HCT116 (cell line): ENCODE measurements around the gene MED27. TPM values are rescaled to one million over a fixed set of nuclear protein-coding genes. Genes with fewer than 3 reads are reported as not detected.

Experiments used
- ATAC-seq: fragments of 200-7000 bp; cut with Tn5 transposase; 2 replicates; pipeline ENCODE4 v1.9.1; 2020; ENCODE audit warnings: mild to moderate bottlenecking, moderate library complexity
- BruUV-seq: library from RNA; stranded (reverse); fragments of 400-500 nt; replicated peaks from 2 replicates; lab custom pipeline; 2021; lab: Mats Ljungman, UMichigan
- CTCF ChIA-PET: fragments of 300-600 bp; sonication (Branson Sonifier 250); formaldehyde crosslinking; loops from one replicate; lab custom pipeline; 2021; ENCODE audit warnings: antibody characterized with exemption; lab: Charles Lee
- POLR2A ChIA-PET: fragments of 300-600, 350-600 bp; sonication (Branson Sonifier 250); formaldehyde crosslinking; loops from one replicate; lab custom pipeline; 2021; ENCODE audit warnings: antibody characterized with exemption; lab: Charles Lee
- RAD21 ChIA-PET, 2 experiments: fragments of 300-600 bp; sonication (Branson Sonifier 250); formaldehyde crosslinking; loops; one replicate each; lab custom pipeline; 2023; ENCODE audit warnings: low total read pairs in 2 of 2; ENCODE audit not compliant: uncharacterized antibody in 2 of 2, unreplicated experiment in 2 of 2, low non-redundant PET in 1 of 2; lab: Charles Lee
- DNase-seq: peaks from one replicate; pipeline ENCODE4 v3.0.0-alpha.2; 2010; ENCODE audit warnings: low read depth, low spot score
- H2AFZ ChIP-seq: fragments of 200-600 bp; shearing (Covaris generic), sonication (generic); 2 replicates; pipeline ENCODE4 v1.6.1; 2017; ENCODE audit warnings: low read depth, mixed run types, mixed read lengths, antibody characterized with exemption, low read length; ENCODE audit not compliant: poor library complexity, severe bottlenecking
- H3K27ac ChIP-seq: 2 replicates; pipeline ENCODE4 v1.5.1; 2012; ENCODE audit warnings: low read depth, low read length
- H3K27me3 ChIP-seq: fragments of 200-600 bp; sonication (generic); 2 replicates; pipeline ENCODE4 v1.6.1; 2016; ENCODE audit warnings: mixed run types, low read length, mixed read lengths; ENCODE audit not compliant: insufficient read depth
- H3K36me3 ChIP-seq, 2 experiments: fragments of 200-500 bp in 1 of 2; fragments of 200-600 bp in 1 of 2; sonication (Bioruptor generic) in 1 of 2; sonication (generic) in 1 of 2; 2 replicates each; pipeline versions ENCODE4 v1.5.1 to v1.6.1; 2014 to 2016; ENCODE audit warnings: low read length in 2 of 2, inconsistent platforms in 1 of 2, mixed read lengths in 1 of 2, mixed run types in 1 of 2; ENCODE audit not compliant: insufficient read depth in 2 of 2, control insufficient read depth in 1 of 2
- H3K4me1 ChIP-seq, 2 experiments: fragments of 200-600 bp in 1 of 2; sonication (generic) in 1 of 2; 2 replicates each; pipeline versions ENCODE4 v1.5.1 to v1.6.1; 2012 to 2017; ENCODE audit warnings: low read length in 2 of 2, inconsistent platforms in 1 of 2, mild to moderate bottlenecking in 1 of 2, mixed read lengths in 1 of 2, mixed run types in 1 of 2, moderate library complexity in 1 of 2; ENCODE audit not compliant: insufficient read depth in 2 of 2, control insufficient read depth in 1 of 2
- H3K4me2 ChIP-seq: fragments of 200-600 bp; sonication (generic); 2 replicates; pipeline ENCODE4 v1.6.1; 2017; ENCODE audit warnings: mixed run types, low read length, mixed read lengths
- H3K4me3 ChIP-seq, 2 experiments: fragments of 200-600 bp in 1 of 2; sonication (generic) in 1 of 2; replicated peaks in 1 of 2; 2 replicates each; pipeline ENCODE4 v1.5.1; 2011 to 2016; ENCODE audit warnings: low read length in 2 of 2, control low read depth in 1 of 2, low read depth in 1 of 2, mild to moderate bottlenecking in 1 of 2, mixed read lengths in 1 of 2, mixed run types in 1 of 2
- H3K79me2 ChIP-seq: fragments of 200-600 bp; sonication (generic); 2 replicates; pipeline ENCODE4 v1.6.1; 2017; ENCODE audit warnings: mild to moderate bottlenecking, mixed run types, low read length, moderate library complexity, mixed read lengths; ENCODE audit not compliant: insufficient read depth
- H3K9ac ChIP-seq: fragments of 200-600 bp; sonication (generic); 2 replicates; pipeline ENCODE4 v1.6.1; 2016; ENCODE audit warnings: low read length, mixed read lengths
- H3K9me2 ChIP-seq: fragments of 200-600 bp; sonication (generic), shearing (Covaris generic); 2 replicates; pipeline ENCODE4 v1.6.1; 2017; ENCODE audit warnings: mixed run types, mild to moderate bottlenecking, moderate library complexity; ENCODE audit not compliant: insufficient read depth
- H3K9me3 ChIP-seq, 2 experiments: fragments of 200-500 bp in 1 of 2; fragments of 200-600 bp in 1 of 2; sonication (Bioruptor generic) in 1 of 2; sonication (generic) in 1 of 2; 2 replicates each; pipeline ENCODE4 v1.6.1; 2014 to 2017; ENCODE audit warnings: low read length in 2 of 2, mixed read lengths in 2 of 2, inconsistent platforms in 1 of 2, low read depth in 1 of 2, mild to moderate bottlenecking in 1 of 2, mixed run types in 1 of 2, moderate library complexity in 1 of 2; ENCODE audit not compliant: control insufficient read depth in 1 of 2, insufficient read depth in 1 of 2
- H4K20me1 ChIP-seq: fragments of 200-600 bp; sonication (generic), shearing (Covaris generic); 2 replicates; pipeline ENCODE4 v1.6.1; 2017; ENCODE audit warnings: mixed run types, mild to moderate bottlenecking, moderate library complexity; ENCODE audit not compliant: insufficient read depth
- CEBPB ChIP-seq: IDR thresholded peaks from 2 replicates; pipeline ENCODE4 v1.6.1; 2012; ENCODE audit warnings: low read depth
- EGR1 ChIP-seq: IDR thresholded peaks from 2 replicates; pipeline ENCODE4 v1.6.1; 2012; ENCODE audit warnings: low read depth
- EZH2phosphoT487 ChIP-seq: fragments of 200-600 bp; IDR thresholded peaks from 2 replicates; pipeline ENCODE4 v1.6.1; 2018; ENCODE audit warnings: antibody characterized with exemption, borderline replicate concordance
- JUND ChIP-seq: IDR thresholded peaks from 2 replicates; pipeline ENCODE4 v1.6.1; 2012
- POLR2A ChIP-seq: IDR thresholded peaks from 2 replicates; pipeline ENCODE4 v1.7.0; 2011; ENCODE audit warnings: borderline replicate concordance; ENCODE audit not compliant: insufficient read depth, insufficient read length; ENCODE audit errors: extremely low read depth
- REST ChIP-seq: IDR thresholded peaks from 2 replicates; pipeline ENCODE4 v1.6.1; 2012; ENCODE audit warnings: low read depth
- TCF7L2 ChIP-seq: IDR thresholded peaks from 2 replicates; pipeline ENCODE4 v1.7.0; 2011; ENCODE audit warnings: borderline replicate concordance, inconsistent platforms; ENCODE audit not compliant: insufficient read depth, insufficient read length; ENCODE audit errors: extremely low read depth
- ZFX ChIP-seq: fragments of 450-650 bp; IDR thresholded peaks from 2 replicates; pipeline ENCODE4 v1.6.1; 2017
- ZNF274 ChIP-seq: fragments of 200-500 bp; sonication (Bioruptor generic); IDR thresholded peaks from 2 replicates; pipeline ENCODE4 v1.6.1; 2014; ENCODE audit warnings: mild to moderate bottlenecking, low read depth, low read length, inconsistent platforms
- intact Hi-C: fragments of 100-400 bp; cut with micrococcal nuclease; formaldehyde crosslinking; loops from 2 replicates; pipeline ENCODE4 v1.10.0; 2022
- total RNA-seq: library from RNA; stranded (reverse); gene quantifications from one replicate; pipeline ENCODE4 v1.2.1, GENCODE V29; 2021; ENCODE audit not compliant: unreplicated experiment

Gene MED27
- total RNA-seq, 1 experiment from 2014 or later, result 26.9 TPM

- no TSS peak for BruUV-seq
- Histone ChIP-seq H3K4me3 (no peak overlapping the region), H3K4me1 (peaks cover 0 to 3% of the 10 kb centered on the region in 2 experiments; a peak in 1 of 4 replicates), H2AFZ (no peak overlapping the region), H3K36me3 (no peaks in the 10 kb centered on the region), H4K20me1 (no peaks in the 10 kb centered on the region), H3K9me2 (no peaks in the 10 kb centered on the region), H3K9me3 (no peaks in the 10 kb centered on the region), H3K4me2 (no peak overlapping the region), H3K9ac (no peak overlapping the region)
- CTCF ChIA-PET, result no interaction called here
- no peak for DNase-seq
- TF ChIP-seq POLR2A, result no peak
- TF ChIP-seq ZNF274, result no peak
- TF ChIP-seq CEBPB, result no peak
- TF ChIP-seq JUND, result no peak
- TF ChIP-seq REST, result no peak
- TF ChIP-seq EGR1, result no peak
- no peak for TF ChIP-seq ZFX
- TF ChIP-seq EZH2phosphoT487, result no peak
- no peak for TF ChIP-seq TCF7L2
- TF ChIP-seq, all 23 proteins: peak for 0
- ATAC-seq, result no peak
- POLR2A ChIA-PET, result no interaction called here
- H3K27me3 ChIP-seq, result no peaks in the 10 kb centered on the region
- RAD21 ChIA-PET, result no interaction called here
- H3K27ac ChIP-seq, result no peak overlapping the region
- no peaks in the 10 kb centered on the region; the same call in 1 of the 2 replicates for H3K79me2 ChIP-seq
- intact Hi-C loops, result no loop called here
Observed at GRCh38 chr9:132000659-132001058, 79.0 kb downstream of the MED27 start.
